Esophagus muscularis mucosa (tissue), 4 donors: Measurements from ENCODE around the gene BICDL1. TPM values are rescaled to one million over a fixed set of nuclear protein-coding genes. Genes with fewer than 3 reads are reported as not detected.
A peak's percentile ranks its signal among the peaks of the same experiment; 100 is the strongest.

Experiments
- DNase-seq: peaks from one replicate; pipeline ENCODE4 v3.0.0-alpha.2; 2017; ENCODE audit errors: extremely low spot score
- H3K27ac ChIP-seq, 4 donors: fragments of 200-600 bp; sonication (generic); replicated peaks in 1 of 4; 1 replicate in 3 of 4; 2 replicates in 1 of 4; pipeline ENCODE4 v1.5.1; 2016 to 2019; ENCODE audit warnings: mild to moderate bottlenecking in 1 of 4
- H3K27me3 ChIP-seq, 4 donors: fragments of 200-600 bp; sonication (generic); one replicate each; pipeline versions ENCODE4 v1.5.1 to v1.6.0; 2016 to 2019
- H3K36me3 ChIP-seq, 4 donors: fragments of 200-600 bp; sonication (generic); one replicate each; pipeline ENCODE4 v1.5.1; 2016 to 2019
- H3K4me1 ChIP-seq, 4 donors: fragments of 200-600 bp; sonication (generic); one replicate each; pipeline ENCODE4 v1.5.1; 2016 to 2019
- H3K4me3 ChIP-seq, 4 donors: fragments of 200-600 bp; sonication (generic); 1 replicate in 2 of 4; 2 replicates in 2 of 4; pipeline ENCODE4 v1.5.1; 2016 to 2019; ENCODE audit warnings: mild to moderate bottlenecking in 4 of 4, moderate library complexity in 1 of 4
- H3K9me3 ChIP-seq, 4 donors: fragments of 200-600 bp; sonication (generic); 1 replicate in 3 of 4; 2 replicates in 1 of 4; pipeline ENCODE4 v1.5.1; 2016 to 2019
- CTCF ChIP-seq, 3 experiments: fragments of 200-600 bp in 2 of 3; fragments of 450-650 bp in 1 of 3; sonication (generic) in 2 of 3; IDR thresholded peaks; one replicate each; pipeline ENCODE4 v1.5.1; 2017 to 2019; ENCODE audit warnings: antibody characterized with exemption in 3 of 3, mild to moderate bottlenecking in 2 of 3, moderate library complexity in 1 of 3
- EP300 ChIP-seq: sonication (generic); formaldehyde crosslinking; IDR thresholded peaks from one replicate; pipeline ENCODE4 v1.6.1; 2017; ENCODE audit warnings: antibody characterized with exemption
- POLR2A ChIP-seq: fragments of 450-650 bp; IDR thresholded peaks from one replicate; pipeline ENCODE4 v1.6.1; 2017; ENCODE audit warnings: antibody characterized with exemption, moderate library complexity, mild to moderate bottlenecking, low read depth
- POLR2AphosphoS5 ChIP-seq, 2 donors: sonication (generic); formaldehyde crosslinking; IDR thresholded peaks; one replicate each; pipeline ENCODE4 v1.6.1; 2017; ENCODE audit warnings: antibody characterized with exemption in 2 of 2
- WGBS: methylation state at CpG from one replicate; pipeline ENCODE4 v1.1.5; 2018; 5-methylcytosine and 5-hydroxymethylcytosine counted together
- intact Hi-C: fragments of 100-400 bp; cut with DNase I; formaldehyde crosslinking; loops from one replicate; pipeline ENCODE4 v1.15.1; 2023
- total RNA-seq, 4 donors: library from RNA; depleted of rRNA; stranded (reverse); fragments of >200 nt; gene quantifications; one replicate each; pipeline versions ENCODE4 v1.1.0 to v1.2.1, GENCODE V29; 2016

BICDL1 gene
- total RNA-seq, 4 donors from 2014 or later: 0.17 to 1.2 (median 0.77) TPM

- Histone ChIP-seq H3K27ac (no peak overlapping the region), H3K36me3 (no peaks in the 10 kb centered on the region), H3K9me3 (no peaks in the 10 kb centered on the region), H3K4me1 (peaks cover 4 to 7% (median 6%) of the 10 kb centered on the region in 4 donors), H3K4me3 (no peak overlapping the region), H3K27me3 (no peaks in the 10 kb centered on the region)
- 98% methylated on average over 2 of the region's 2 CpGs for WGBS
- DNase-seq: no peak
- TF ChIP-seq EP300 (no peak), CTCF (IDR thresholded peaks at IDR 0.05) (no peak), POLR2A (no peak), POLR2AphosphoS5 (IDR thresholded peaks at IDR 0.05) (no peak)
- intact Hi-C loops: loop anchor here (10.0 kb wide), 1 partner anchor 97 kb away; the partner anchor contains the start of gene BICDL1
Measured at GRCh38 chr12:120081641-120082040, 92.6 kb downstream of the BICDL1 start.

- no peak for DNase-seq
Measured at GRCh38 chr12:120085920-120086645, 97.0 kb downstream of the BICDL1 start.

GRCh38 chr12:120086801-120087621 is 98.0 kb downstream of the BICDL1 start:
- intact Hi-C loops: loop anchor here (10.0 kb wide), 1 partner anchor 102 kb away; the partner anchor contains the start of gene BICDL1
- H3K27ac ChIP-seq: peak overlapping the region; percentile 53 to 81 (median 68)
- peaks cover 0 to under 1% (median under 1%) of the 10 kb centered on the region in 4 donors for H3K36me3 ChIP-seq
- 0% methylated on average over 27 of the region's 55 CpGs for WGBS
- DNase-seq: peak; percentile 100
- peaks cover 11 to 18% (median 14%) of the 10 kb centered on the region in 4 donors for H3K4me1 ChIP-seq
- H3K9me3 ChIP-seq: no peaks in the 10 kb centered on the region
- no peaks in the 10 kb centered on the region for H3K27me3 ChIP-seq
- peak overlapping the region; percentile 46 to 55 (median 50) for H3K4me3 ChIP-seq
- TF ChIP-seq CTCF (IDR thresholded peaks at IDR 0.05): peak in 2 of 3 experiments; percentile 96 to 98
- no peak for TF ChIP-seq POLR2A
- TF ChIP-seq EP300: no peak
- peak; percentile 83 to 98 for TF ChIP-seq POLR2AphosphoS5 (IDR thresholded peaks at IDR 0.05)

More at GRCh38 chr12:120085920-120086645, 97.0 kb downstream of the BICDL1 start:
- Histone ChIP-seq H3K4me1 (peaks cover 11 to 18% (median 14%) of the 10 kb centered on the region in 4 donors), H3K9me3 (no peaks in the 10 kb centered on the region), H3K27ac (peak overlapping the region; percentile 53 to 81 (median 68)), H3K36me3 (no peaks in the 10 kb centered on the region), H3K4me3 (peak overlapping the region in 2 of 4 donors; percentile 46 to 54), H3K27me3 (no peaks in the 10 kb centered on the region)
- TF ChIP-seq EP300 (no peak), CTCF (IDR thresholded peaks at IDR 0.05) (no peak), POLR2AphosphoS5 (IDR thresholded peaks at IDR 0.05) (no peak), POLR2A (no peak)
- 67% methylated on average over 6 of the region's 6 CpGs for WGBS
- intact Hi-C loops: loop anchor here (10.0 kb wide), 1 partner anchor 101 kb away; the partner anchor contains the start of gene BICDL1

- Histone ChIP-seq H3K27me3 (no peaks in the 10 kb centered on the region), H3K9me3 (no peaks in the 10 kb centered on the region), H3K36me3 (peaks cover 0 to 21% (median 18%) of the 10 kb centered on the region in 4 donors), H3K4me1 (peaks cover 11 to 29% (median 19%) of the 10 kb centered on the region in 4 donors), H3K4me3 (no peak overlapping the region), H3K27ac (no peak overlapping the region)
- no peak for DNase-seq
- no peak for TF ChIP-seq CTCF (IDR thresholded peaks at IDR 0.05)
- no peak for TF ChIP-seq EP300
- TF ChIP-seq POLR2A: no peak
- no peak for TF ChIP-seq POLR2AphosphoS5 (IDR thresholded peaks at IDR 0.05)
- intact Hi-C loops: loop anchor here (10.0 kb wide), 1 partner anchor 104 kb away; the partner anchor contains the start of gene BICDL1
- 38% methylated on average over 8 of the region's 8 CpGs for WGBS
Measured at GRCh38 chr12:120089105-120089504, 100.1 kb downstream of the BICDL1 start.
